Sigmoid colon (tissue), 7 donors: ENCODE results near the gene ATXN2. TPM values are rescaled to one million over a fixed set of nuclear protein-coding genes. Genes with fewer than 3 reads are reported as not detected.
"Not testable (repeated sequence)": the region's sequence is repeated elsewhere in the genome, so short reads cannot be mapped to it uniquely, and the experiment has no call there.

Source experiments
- DNase-seq: peaks from one replicate; pipeline ENCODE4 v3.0.0-alpha.2; 2019
- H3K27ac ChIP-seq, 4 donors: fragments of 200-600 bp; sonication (generic); one replicate each; pipeline ENCODE4 v1.5.1; 2016 to 2019; ENCODE audit warnings: mild to moderate bottlenecking in 1 of 4
- H3K27me3 ChIP-seq, 3 donors: fragments of 200-600 bp; sonication (generic); one replicate each; pipeline ENCODE4 v1.5.1; 2019; ENCODE audit warnings: mild to moderate bottlenecking in 1 of 3
- H3K36me3 ChIP-seq, 4 donors: fragments of 200-600 bp; sonication (generic); one replicate each; pipeline ENCODE4 v1.5.1; 2016 to 2019
- H3K4me1 ChIP-seq, 4 donors: fragments of 200-600 bp; sonication (generic); one replicate each; pipeline ENCODE4 v1.5.1; 2017 to 2019
- H3K4me3 ChIP-seq, 4 donors: fragments of 200-600 bp; sonication (generic); one replicate each; pipeline ENCODE4 v1.5.1; 2017 to 2019; ENCODE audit warnings: mild to moderate bottlenecking in 2 of 4, moderate library complexity in 1 of 4
- H3K9me3 ChIP-seq, 4 donors: fragments of 200-600 bp in 3 of 4; sonication (generic) in 3 of 4; one replicate each; pipeline versions ENCODE4 v1.5.1 to v1.6.1; 2013 to 2019
- EP300 ChIP-seq, 4 donors: sonication (generic); formaldehyde crosslinking; IDR thresholded peaks; one replicate each; pipeline ENCODE4 v1.6.1; 2017; ENCODE audit warnings: antibody characterized with exemption in 4 of 4
- POLR2A ChIP-seq, 2 donors: fragments of 450-650 bp; IDR thresholded peaks; one replicate each; pipeline ENCODE4 v1.6.1; 2016; ENCODE audit warnings: antibody characterized with exemption in 2 of 2, mild to moderate bottlenecking in 2 of 2, moderate library complexity in 2 of 2
- POLR2AphosphoS5 ChIP-seq, 4 donors: sonication (generic); formaldehyde crosslinking; IDR thresholded peaks; one replicate each; pipeline ENCODE4 v1.6.1; 2017; ENCODE audit warnings: antibody characterized with exemption in 4 of 4
- WGBS, 2 donors: extraction: QIAGEN DNeasy Blood & Tissue Kit; methylation state at CpG; one replicate each; pipeline ENCODE4 v1.1.7; 2013; 5-methylcytosine and 5-hydroxymethylcytosine counted together
- intact Hi-C: fragments of 100-400 bp; cut with DNase I; formaldehyde crosslinking; loops from one replicate; pipeline ENCODE4 v1.15.1; 2023
- polyA plus RNA-seq, 3 donors: library from polyadenylated mRNA; stranded (reverse); fragments of 200-250 nt; gene quantifications; one replicate each; pipeline ENCODE4 v1.2.3, GENCODE V29; 2013
- total RNA-seq, 4 donors: library from RNA; depleted of rRNA; stranded (reverse); fragments of >200 nt; gene quantifications; one replicate each; pipeline ENCODE4 v1.1.0, GENCODE V29; 2016
- TF ChIP-seq, protein P1 (sequence below), 4 experiments: fragments of 450-650 bp in 3 of 4; fragments of 200-600 bp in 1 of 4; IDR thresholded peaks; one replicate each; pipeline ENCODE4 v1.5.1; 2016 to 2019; ENCODE audit warnings: antibody characterized with exemption in 4 of 4, mild to moderate bottlenecking in 3 of 4, moderate library complexity in 2 of 4
- donor health status: healthy with polysubstance abuse.
- donor health status: Bipolar disorder and iron deficiency.
- donor health status: healthy.

ATXN2 gene
- total and polyA plus RNA-seq, 7 donors, result 6.5 to 119 (median 42.5) TPM

DNA sequence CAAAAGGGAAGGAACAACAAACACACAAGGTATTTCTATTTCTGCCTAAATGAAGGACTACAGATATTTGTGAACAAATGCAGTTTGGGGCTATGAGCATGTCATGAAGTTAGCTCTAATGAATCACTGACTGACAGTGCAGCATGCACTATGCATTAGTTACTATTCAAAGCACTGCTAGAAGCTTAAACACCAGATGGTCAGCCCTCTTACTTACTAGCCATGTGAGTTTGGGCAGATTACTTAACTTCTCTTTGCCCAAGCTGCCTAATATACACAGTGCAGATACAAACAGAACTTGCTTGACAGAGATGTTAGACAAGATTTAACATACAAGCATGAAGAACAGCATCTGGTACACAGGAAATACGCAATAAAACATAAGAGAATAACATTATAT lies 96.0 kb downstream of the ATXN2 start:
- H3K9me3 ChIP-seq, result no peaks in the 10 kb centered on the region
- TF ChIP-seq POLR2A (IDR thresholded peaks at IDR 0.05) (no peak), EP300 (IDR thresholded peaks at IDR 0.05) (no peak), POLR2AphosphoS5 (IDR thresholded peaks at IDR 0.05) (no peak)
- TF ChIP-seq, protein P1, sequence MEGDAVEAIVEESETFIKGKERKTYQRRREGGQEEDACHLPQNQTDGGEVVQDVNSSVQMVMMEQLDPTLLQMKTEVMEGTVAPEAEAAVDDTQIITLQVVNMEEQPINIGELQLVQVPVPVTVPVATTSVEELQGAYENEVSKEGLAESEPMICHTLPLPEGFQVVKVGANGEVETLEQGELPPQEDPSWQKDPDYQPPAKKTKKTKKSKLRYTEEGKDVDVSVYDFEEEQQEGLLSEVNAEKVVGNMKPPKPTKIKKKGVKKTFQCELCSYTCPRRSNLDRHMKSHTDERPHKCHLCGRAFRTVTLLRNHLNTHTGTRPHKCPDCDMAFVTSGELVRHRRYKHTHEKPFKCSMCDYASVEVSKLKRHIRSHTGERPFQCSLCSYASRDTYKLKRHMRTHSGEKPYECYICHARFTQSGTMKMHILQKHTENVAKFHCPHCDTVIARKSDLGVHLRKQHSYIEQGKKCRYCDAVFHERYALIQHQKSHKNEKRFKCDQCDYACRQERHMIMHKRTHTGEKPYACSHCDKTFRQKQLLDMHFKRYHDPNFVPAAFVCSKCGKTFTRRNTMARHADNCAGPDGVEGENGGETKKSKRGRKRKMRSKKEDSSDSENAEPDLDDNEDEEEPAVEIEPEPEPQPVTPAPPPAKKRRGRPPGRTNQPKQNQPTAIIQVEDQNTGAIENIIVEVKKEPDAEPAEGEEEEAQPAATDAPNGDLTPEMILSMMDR (IDR thresholded peaks at IDR 0.05), result no peak
- intact Hi-C loops, result no loop called here
- no peaks in the 10 kb centered on the region for H3K27me3 ChIP-seq
- H3K36me3 ChIP-seq, result peaks cover 4 to 85% (median 37%) of the 10 kb centered on the region in 4 donors
- no peak for DNase-seq
- H3K4me3 ChIP-seq, result no peak overlapping the region
- H3K4me1 ChIP-seq, result no peaks in the 10 kb centered on the region
- no peak overlapping the region for H3K27ac ChIP-seq
- WGBS, 2 donors, result 90 to 98% methylated on average over 1 of the region's 1 CpG

GRCh38 chr12:111494676-111495075 lies 104.4 kb downstream of the ATXN2 start:
- Histone ChIP-seq H3K36me3 (peaks cover 4 to 86% (median 27%) of the 10 kb centered on the region in 4 donors), H3K4me3 (no peak overlapping the region), H3K9me3 (no peaks in the 10 kb centered on the region), H3K4me1 (no peaks in the 10 kb centered on the region), H3K27me3 (no peaks in the 10 kb centered on the region), H3K27ac (no peak overlapping the region)
- no peak for DNase-seq
- TF ChIP-seq POLR2AphosphoS5 (IDR thresholded peaks at IDR 0.05), result no peak
- TF ChIP-seq EP300 (IDR thresholded peaks at IDR 0.05), result no peak
- no peak for TF ChIP-seq POLR2A (IDR thresholded peaks at IDR 0.05)
- TF ChIP-seq, protein P1 (IDR thresholded peaks at IDR 0.05), result no peak
- intact Hi-C loops, result no loop called here
- WGBS, 2 donors, result 79 to 93% methylated on average over 4 of the region's 4 CpGs

DNA sequence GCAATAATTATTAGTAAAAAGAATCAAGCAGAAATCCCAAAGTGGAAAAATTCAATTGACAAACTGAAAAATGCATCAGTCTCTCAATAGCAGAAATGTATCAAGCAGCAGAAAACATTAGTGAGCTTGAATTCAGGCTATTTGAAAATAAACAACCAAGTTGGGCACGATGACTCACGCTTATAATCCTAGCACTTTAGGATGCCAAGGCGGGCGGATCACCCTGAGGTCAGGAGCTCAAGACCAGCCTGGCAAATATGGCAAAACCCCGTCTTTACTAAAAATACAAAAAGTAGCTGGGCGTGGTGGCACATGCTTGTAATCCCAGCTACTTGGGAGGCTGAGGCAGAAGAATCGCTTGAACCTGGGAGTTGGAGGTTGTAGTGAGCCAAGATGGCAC lies 106.1 kb downstream of the ATXN2 start:
- intact Hi-C loops, H3K4me1 ChIP-seq, DNase-seq, H3K9me3 ChIP-seq, H3K4me3 ChIP-seq, H3K27ac ChIP-seq, H3K27me3 ChIP-seq: not testable (repeated sequence)
- peaks cover 4 to 89% (median 27%) of the 10 kb centered on the region in 4 donors for H3K36me3 ChIP-seq
- WGBS, 2 donors, result 89% methylated on average over 7 of the region's 7 CpGs

- Histone ChIP-seq H3K4me1 (no peaks in the 10 kb centered on the region), H3K36me3 (peaks cover 22 to 94% (median 52%) of the 10 kb centered on the region in 4 donors), H3K27ac (no peak overlapping the region), H3K9me3 (no peaks in the 10 kb centered on the region), H3K4me3 (no peak overlapping the region), H3K27me3 (no peaks in the 10 kb centered on the region)
- no peak for TF ChIP-seq POLR2A (IDR thresholded peaks at IDR 0.05)
- TF ChIP-seq EP300 (IDR thresholded peaks at IDR 0.05), result no peak
- TF ChIP-seq, protein P1 (IDR thresholded peaks at IDR 0.05), result no peak
- no peak for TF ChIP-seq POLR2AphosphoS5 (IDR thresholded peaks at IDR 0.05)
- WGBS, 2 donors, result 93 to 98% methylated on average over 2 of the region's 2 CpGs
- no peak for DNase-seq
- intact Hi-C loops, result no loop called here
Observed at GRCh38 chr12:111488798-111489197, 110.3 kb downstream of the ATXN2 start.

DNA sequence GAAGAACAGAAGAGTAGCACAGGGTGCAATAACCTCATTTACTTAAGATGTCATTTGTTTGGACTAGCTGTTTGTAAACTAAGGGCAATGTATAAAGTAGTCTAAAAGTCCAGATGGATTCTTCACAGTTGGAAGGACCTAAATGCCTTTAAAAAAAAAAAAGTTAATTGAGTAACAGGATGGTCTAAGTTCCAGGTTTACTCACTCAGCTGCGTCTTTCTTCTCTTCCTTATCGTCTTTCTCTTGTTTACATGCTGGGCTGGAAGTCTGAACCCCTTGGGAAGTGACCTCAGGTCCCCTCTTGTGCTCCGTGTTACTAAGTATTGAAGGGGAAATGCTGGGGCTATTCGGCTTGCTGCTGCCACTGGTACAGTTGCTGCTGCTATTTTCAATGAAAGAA lies 110.8 kb downstream of the ATXN2 start:
- Histone ChIP-seq H3K27me3 (no peaks in the 10 kb centered on the region), H3K4me1 (no peaks in the 10 kb centered on the region), H3K36me3 (peaks cover 22 to 94% (median 57%) of the 10 kb centered on the region in 4 donors), H3K9me3 (no peaks in the 10 kb centered on the region), H3K4me3 (no peak overlapping the region), H3K27ac (no peak overlapping the region)
- TF ChIP-seq POLR2AphosphoS5 (IDR thresholded peaks at IDR 0.05) (no peak), POLR2A (IDR thresholded peaks at IDR 0.05) (no peak), EP300 (IDR thresholded peaks at IDR 0.05) (no peak)
- TF ChIP-seq, protein P1 (IDR thresholded peaks at IDR 0.05), result no peak
- 71 to 82% methylated on average over 4 of the region's 4 CpGs for WGBS, 2 donors
- DNase-seq, result no peak
- intact Hi-C loops, result no loop called here
